Endothelial cell of umbilical vein (primary cell): ENCODE measurements around the gene MAP3K15. TPM values are rescaled to one million over a fixed set of nuclear protein-coding genes. Genes with fewer than 3 reads are reported as not detected.
"Not testable (repeated sequence)": the region's sequence is repeated elsewhere in the genome, so short reads cannot be mapped to it uniquely, and the experiment has no call there.

ENCODE experiments used
- BruUV-seq: library from RNA; stranded (reverse); fragments of 400-500 nt; replicated peaks from 2 replicates; lab custom pipeline; 2021; lab: Mats Ljungman, UMichigan
- CTCF ChIA-PET: fragments of 300-600, 350-600 bp; sonication (Branson Sonifier 250); formaldehyde crosslinking; loops from one replicate; lab custom pipeline; 2021; ENCODE audit warnings: antibody characterized with exemption, inconsistent platforms; lab: Charles Lee
- POLR2A ChIA-PET: fragments of 300-600, 350-600 bp; sonication (Branson Sonifier 250); formaldehyde crosslinking; loops from one replicate; lab custom pipeline; 2021; ENCODE audit warnings: antibody characterized with exemption, inconsistent platforms; lab: Charles Lee
- DNase-seq: peaks from one replicate; pipeline ENCODE4 v3.0.0-alpha.2; 2011; ENCODE audit warnings: low read depth, low spot score
- FAIRE-seq: peaks from 2 replicates; lab custom pipeline; 2011; peaks lifted over from hg19 to GRCh38; lab: Jason Lieb, UNC
- H2AFZ ChIP-seq: 2 replicates; pipeline ENCODE4 v1.6.0; 2012; ENCODE audit warnings: low read depth, low read length, control low read depth, inconsistent platforms
- H3K27ac ChIP-seq: 2 replicates; pipeline ENCODE4 v1.5.1; 2011; ENCODE audit warnings: low read depth, mild to moderate bottlenecking, control low read depth, low read length, moderate library complexity; ENCODE audit not compliant: insufficient read depth
- H3K27me3 ChIP-seq, 2 experiments: 2 replicates each; pipeline versions ENCODE4 v1.6.0 to v1.6.1; 2011; ENCODE audit warnings: low read length in 2 of 2, mixed read lengths in 1 of 2; ENCODE audit not compliant: control insufficient read depth in 2 of 2, insufficient read depth in 2 of 2
- H3K36me3 ChIP-seq, 2 experiments: 2 replicates in 1 of 2; 3 replicates in 1 of 2; pipeline ENCODE4 v1.5.1; 2011; ENCODE audit warnings: low read length in 2 of 2, mild to moderate bottlenecking in 1 of 2, moderate library complexity in 1 of 2; ENCODE audit not compliant: control insufficient read depth in 2 of 2, insufficient read depth in 2 of 2; ENCODE audit errors: extremely low read depth in 1 of 2
- H3K4me1 ChIP-seq: 3 replicates; pipeline ENCODE4 v1.5.1; 2011; ENCODE audit warnings: mild to moderate bottlenecking, low read length; ENCODE audit not compliant: control insufficient read depth, insufficient read depth; ENCODE audit errors: extremely low read depth
- H3K4me2 ChIP-seq: 2 replicates; pipeline ENCODE4 v1.6.1; 2011; ENCODE audit warnings: low read length, control low read depth, mixed read lengths; ENCODE audit not compliant: insufficient read depth
- H3K4me3 ChIP-seq, 3 experiments: fragments of 200-600 bp in 1 of 3; sonication (generic), shearing (Covaris generic) in 1 of 3; replicated peaks in 1 of 3; 2 replicates each; pipeline ENCODE4 v1.5.1; 2011 to 2016; ENCODE audit warnings: control low read depth in 3 of 3, low read length in 3 of 3, mild to moderate bottlenecking in 2 of 3, inconsistent platforms in 1 of 3, low read depth in 1 of 3, moderate library complexity in 1 of 3; ENCODE audit not compliant: insufficient read depth in 1 of 3
- H3K79me2 ChIP-seq: 2 replicates; pipeline ENCODE4 v1.6.0; 2012; ENCODE audit warnings: low read length, inconsistent platforms; ENCODE audit not compliant: control insufficient read depth, insufficient read depth
- H3K9ac ChIP-seq: replicated peaks from 2 replicates; pipeline ENCODE3; 2011; ENCODE audit warnings: low read length, control low read depth; ENCODE audit not compliant: insufficient read depth; ENCODE audit errors: extremely low read depth
- H3K9me1 ChIP-seq: replicated peaks from 3 replicates; pipeline ENCODE4 v1.6.0; 2011; ENCODE audit warnings: mild to moderate bottlenecking, low read length; ENCODE audit not compliant: control insufficient read depth, insufficient read depth; ENCODE audit errors: extremely low read depth
- H3K9me3 ChIP-seq: replicated peaks from 2 replicates; pipeline ENCODE4 v1.5.1; 2012; ENCODE audit warnings: low read length, inconsistent platforms; ENCODE audit not compliant: control insufficient read depth, insufficient read depth
- H4K20me1 ChIP-seq: replicated peaks from 2 replicates; pipeline ENCODE3; 2011; ENCODE audit warnings: mild to moderate bottlenecking, low read length; ENCODE audit not compliant: control insufficient read depth, insufficient read depth; ENCODE audit errors: extremely low read depth
- FOS ChIP-seq: IDR thresholded peaks from 2 replicates; pipeline ENCODE4 v1.6.1; 2011; ENCODE audit warnings: mild to moderate bottlenecking, low read length, moderate library complexity, borderline replicate concordance; ENCODE audit not compliant: insufficient read depth
- dilution Hi-C: fragments of 300-500 bp; cut with MboI; formaldehyde crosslinking; loops from one replicate; pipeline ENCODE4 v1.15.0; 2019; ENCODE audit warnings: low sequenced_read_pairs; ENCODE audit not compliant: extremely low pct_ligation_motif_present
- intact Hi-C: fragments of 100-400 bp; cut with micrococcal nuclease; formaldehyde crosslinking; loops from one replicate; pipeline ENCODE4 v1.10.0; 2022
- polyA plus RNA-seq, 4 experiments: library from polyadenylated mRNA; depleted of rRNA in 3 of 4; stranded (reverse) in 3 of 4; unstranded in 1 of 4; fragments of >200 nt; gene quantifications; 2 replicates each; pipeline versions ENCODE4 v1.2.1 to v1.2.3, GENCODE V29; 2011 to 2012; ENCODE audit warnings: missing spikeins in 1 of 4
- total RNA-seq: library from RNA; stranded (reverse); gene quantifications from 2 replicates; pipeline ENCODE4 v1.2.3, GENCODE V29; 2021

MAP3K15 gene
- total and polyA plus RNA-seq, 2 donors (not counting 3 experiments of a cell fraction or from before 2014, with no cell fraction given) = 0.01 to 0.09 TPM

DNA sequence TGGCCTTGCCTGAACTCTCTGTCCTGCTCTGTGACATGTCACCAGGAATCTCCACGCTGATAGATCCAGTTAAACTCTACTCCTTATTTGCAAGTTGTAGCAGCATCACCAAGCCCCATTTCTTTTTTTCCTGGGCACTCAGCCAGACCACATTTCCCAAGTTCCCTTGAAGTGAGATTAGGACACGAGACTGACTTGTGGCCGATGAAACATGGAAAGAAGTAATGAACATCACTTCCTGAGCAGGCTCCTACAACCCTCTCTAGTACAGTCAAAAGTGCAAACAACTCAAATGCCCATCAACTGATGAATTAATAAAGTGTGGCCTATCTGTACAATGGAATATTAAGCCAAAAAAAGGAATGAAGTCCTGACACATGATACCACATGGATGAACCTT is 74.6 kb downstream of the MAP3K15 start:
- Histone ChIP-seq H3K4me3 (no peak overlapping the region), H3K27me3 (no peaks in the 10 kb centered on the region), H3K4me1 (no peaks in the 10 kb centered on the region), H3K36me3 (no peaks in the 10 kb centered on the region), H3K9me1 (no peaks in the 10 kb centered on the region), H3K4me2 (no peak overlapping the region), H3K9me3 (no peaks in the 10 kb centered on the region), H2AFZ (no peak overlapping the region), H3K27ac (no peak overlapping the region), H3K9ac (no peak overlapping the region), H4K20me1 (no peaks in the 10 kb centered on the region), H3K79me2 (no peaks in the 10 kb centered on the region)
- POLR2A ChIA-PET = no interaction called here
- CTCF ChIA-PET = no interaction called here
- DNase-seq (no peak), FAIRE-seq (no peak)
- TF ChIP-seq FOS = no peak
- dilution Hi-C loops = no loop called here
- intact Hi-C loops = no loop called here
- BruUV-seq = no TSS peak

DNA sequence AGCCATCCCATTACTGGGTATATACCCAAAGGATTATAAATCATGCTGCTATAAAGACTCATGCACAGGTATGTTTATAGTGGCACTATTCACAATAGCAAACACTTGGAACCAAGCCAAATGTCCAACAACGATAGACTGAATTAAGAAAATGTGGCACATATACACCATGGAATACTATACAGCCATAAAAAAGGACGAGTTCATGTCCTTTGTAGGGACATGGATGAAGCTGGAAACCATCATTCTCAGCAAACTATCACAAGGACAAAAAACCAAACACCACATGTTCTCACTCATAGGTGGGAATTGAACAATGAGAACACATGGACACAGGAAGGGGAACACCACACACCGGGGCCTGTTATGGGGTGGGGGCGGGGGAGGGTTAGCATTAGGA is 92.6 kb downstream of the MAP3K15 start:
- H3K4me2 ChIP-seq, FAIRE-seq, H3K36me3 ChIP-seq, H3K4me3 ChIP-seq, H3K9me1 ChIP-seq, H2AFZ ChIP-seq, POLR2A ChIA-PET, dilution Hi-C loops, H3K27me3 ChIP-seq, DNase-seq, BruUV-seq, H3K9me3 ChIP-seq, H4K20me1 ChIP-seq, CTCF ChIA-PET, H3K9ac ChIP-seq, H3K79me2 ChIP-seq, intact Hi-C loops, H3K4me1 ChIP-seq, H3K27ac ChIP-seq: not testable (repeated sequence)
